Sigmoid colon (tissue), 7 donors: ENCODE measurements around the gene RABGAP1L. TPM values are rescaled to one million over a fixed set of nuclear protein-coding genes. Genes with fewer than 3 reads are reported as not detected.

Experiments
- DNase-seq: peaks from one replicate; pipeline ENCODE4 v3.0.0-alpha.2; 2019
- H3K27ac ChIP-seq, 4 donors: fragments of 200-600 bp; sonication (generic); one replicate each; pipeline ENCODE4 v1.5.1; 2016 to 2019; ENCODE audit warnings: mild to moderate bottlenecking in 1 of 4
- H3K27me3 ChIP-seq, 3 donors: fragments of 200-600 bp; sonication (generic); one replicate each; pipeline ENCODE4 v1.5.1; 2019; ENCODE audit warnings: mild to moderate bottlenecking in 1 of 3
- H3K36me3 ChIP-seq, 4 donors: fragments of 200-600 bp; sonication (generic); one replicate each; pipeline ENCODE4 v1.5.1; 2016 to 2019
- H3K4me1 ChIP-seq, 4 donors: fragments of 200-600 bp; sonication (generic); one replicate each; pipeline ENCODE4 v1.5.1; 2017 to 2019
- H3K4me3 ChIP-seq, 4 donors: fragments of 200-600 bp; sonication (generic); one replicate each; pipeline ENCODE4 v1.5.1; 2017 to 2019; ENCODE audit warnings: mild to moderate bottlenecking in 2 of 4, moderate library complexity in 1 of 4
- H3K9me3 ChIP-seq, 4 donors: fragments of 200-600 bp in 3 of 4; sonication (generic) in 3 of 4; one replicate each; pipeline versions ENCODE4 v1.5.1 to v1.6.1; 2013 to 2019
- CTCF ChIP-seq, 4 experiments: fragments of 450-650 bp in 3 of 4; fragments of 200-600 bp in 1 of 4; IDR thresholded peaks; one replicate each; pipeline ENCODE4 v1.5.1; 2016 to 2019; ENCODE audit warnings: antibody characterized with exemption in 4 of 4, mild to moderate bottlenecking in 3 of 4, moderate library complexity in 2 of 4
- EP300 ChIP-seq, 4 donors: sonication (generic); formaldehyde crosslinking; IDR thresholded peaks; one replicate each; pipeline ENCODE4 v1.6.1; 2017; ENCODE audit warnings: antibody characterized with exemption in 4 of 4
- POLR2A ChIP-seq, 2 donors: fragments of 450-650 bp; IDR thresholded peaks; one replicate each; pipeline ENCODE4 v1.6.1; 2016; ENCODE audit warnings: antibody characterized with exemption in 2 of 2, mild to moderate bottlenecking in 2 of 2, moderate library complexity in 2 of 2
- POLR2AphosphoS5 ChIP-seq, 4 donors: sonication (generic); formaldehyde crosslinking; IDR thresholded peaks; one replicate each; pipeline ENCODE4 v1.6.1; 2017; ENCODE audit warnings: antibody characterized with exemption in 4 of 4
- WGBS, 2 donors: extraction: QIAGEN DNeasy Blood & Tissue Kit; methylation state at CpG; one replicate each; pipeline ENCODE4 v1.1.7; 2013; 5-methylcytosine and 5-hydroxymethylcytosine counted together
- intact Hi-C: fragments of 100-400 bp; cut with DNase I; formaldehyde crosslinking; loops from one replicate; pipeline ENCODE4 v1.15.1; 2023
- polyA plus RNA-seq, 3 donors: library from polyadenylated mRNA; stranded (reverse); fragments of 200-250 nt; gene quantifications; one replicate each; pipeline ENCODE4 v1.2.3, GENCODE V29; 2013
- total RNA-seq, 4 donors: library from RNA; depleted of rRNA; stranded (reverse); fragments of >200 nt; gene quantifications; one replicate each; pipeline ENCODE4 v1.1.0, GENCODE V29; 2016
- donor health status: healthy with polysubstance abuse.
- donor health status: Bipolar disorder and iron deficiency.
- donor health status: healthy.

RABGAP1L gene
- total and polyA plus RNA-seq, 7 donors = 25.2 to 42.9 (median 35.4) TPM

GRCh38 chr1:174149216-174149615 lies 10.1 kb upstream of the RABGAP1L start:
- no peaks in the 10 kb centered on the region for H3K27me3 ChIP-seq
- no peaks in the 10 kb centered on the region for H3K36me3 ChIP-seq
- no peak for DNase-seq
- H3K4me1 ChIP-seq = no peaks in the 10 kb centered on the region
- intact Hi-C loops = no loop called here
- H3K9me3 ChIP-seq = peaks cover 0 to 5% (median 2%) of the 10 kb centered on the region in 4 donors
- WGBS, 2 donors = 72 to 79% methylated on average over 4 of the region's 4 CpGs
- H3K4me3 ChIP-seq = no peak overlapping the region
- no peak for TF ChIP-seq CTCF (IDR thresholded peaks at IDR 0.05)
- no peak for TF ChIP-seq EP300 (IDR thresholded peaks at IDR 0.05)
- no peak for TF ChIP-seq POLR2A (IDR thresholded peaks at IDR 0.05)
- TF ChIP-seq POLR2AphosphoS5 (IDR thresholded peaks at IDR 0.05) = no peak
- no peak overlapping the region for H3K27ac ChIP-seq

GRCh38 chr1:174150499-174150898 lies 8.8 kb upstream of the RABGAP1L start:
- DNase-seq = no peak
- Histone ChIP-seq H3K27ac (no peak overlapping the region), H3K4me3 (no peak overlapping the region), H3K36me3 (no peaks in the 10 kb centered on the region), H3K9me3 (peaks cover 0 to 5% (median 2%) of the 10 kb centered on the region in 4 donors), H3K4me1 (no peaks in the 10 kb centered on the region), H3K27me3 (no peaks in the 10 kb centered on the region)
- intact Hi-C loops = no loop called here
- TF ChIP-seq EP300 (IDR thresholded peaks at IDR 0.05) = no peak
- no peak for TF ChIP-seq CTCF (IDR thresholded peaks at IDR 0.05)
- TF ChIP-seq POLR2AphosphoS5 (IDR thresholded peaks at IDR 0.05) = no peak
- no peak for TF ChIP-seq POLR2A (IDR thresholded peaks at IDR 0.05)
- WGBS, 2 donors = 94 to 98% methylated on average over 2 of the region's 2 CpGs

GRCh38 chr1:174152427-174152826 lies 6.9 kb upstream of the RABGAP1L start:
- Histone ChIP-seq H3K36me3 (no peaks in the 10 kb centered on the region), H3K4me3 (no peak overlapping the region), H3K27ac (no peak overlapping the region), H3K27me3 (no peaks in the 10 kb centered on the region), H3K9me3 (no peaks in the 10 kb centered on the region), H3K4me1 (no peaks in the 10 kb centered on the region)
- TF ChIP-seq CTCF (IDR thresholded peaks at IDR 0.05) (no peak), EP300 (IDR thresholded peaks at IDR 0.05) (no peak), POLR2A (IDR thresholded peaks at IDR 0.05) (no peak), POLR2AphosphoS5 (IDR thresholded peaks at IDR 0.05) (no peak)
- 32 to 67% methylated on average over 1 of the region's 1 CpG for WGBS, 2 donors
- intact Hi-C loops = no loop called here
- no peak for DNase-seq

- TF ChIP-seq CTCF (IDR thresholded peaks at IDR 0.05) (no peak), POLR2A (IDR thresholded peaks at IDR 0.05) (no peak), EP300 (IDR thresholded peaks at IDR 0.05) (no peak), POLR2AphosphoS5 (IDR thresholded peaks at IDR 0.05) (no peak)
These were observed 6.1 kb upstream of the RABGAP1L start for GRCh38 chr1:174153085-174153824.

GRCh38 chr1:174153825-174154107 lies 5.6 kb upstream of the RABGAP1L start:
- Histone ChIP-seq H3K9me3 (no peaks in the 10 kb centered on the region), H3K36me3 (no peaks in the 10 kb centered on the region), H3K27ac (no peak overlapping the region), H3K4me3 (no peak overlapping the region), H3K27me3 (no peaks in the 10 kb centered on the region), H3K4me1 (peaks cover 0 to 5% (median 2%) of the 10 kb centered on the region in 4 donors)
- TF ChIP-seq POLR2A (IDR thresholded peaks at IDR 0.05) (no peak), POLR2AphosphoS5 (IDR thresholded peaks at IDR 0.05) (no peak), CTCF (IDR thresholded peaks at IDR 0.05) (no peak), EP300 (IDR thresholded peaks at IDR 0.05) (no peak)
- intact Hi-C loops = no loop called here
- no peak for DNase-seq

More at GRCh38 chr1:174153085-174153824, 6.1 kb upstream of the RABGAP1L start:
- Histone ChIP-seq H3K4me1 (peaks cover 0 to under 1% (median 0%) of the 10 kb centered on the region in 4 donors), H3K36me3 (no peaks in the 10 kb centered on the region), H3K27me3 (no peaks in the 10 kb centered on the region), H3K27ac (no peak overlapping the region), H3K4me3 (no peak overlapping the region), H3K9me3 (no peaks in the 10 kb centered on the region)
- intact Hi-C loops = no loop called here
- WGBS, 2 donors = 72 to 84% methylated on average over 5 of the region's 5 CpGs
- no peak for DNase-seq
